Aorta (tissue), 5 donors: ENCODE data around the gene NEK6. TPM values are rescaled to one million over a fixed set of nuclear protein-coding genes. Genes with fewer than 3 reads are reported as not detected.

Experiments used
- ATAC-seq: fragments of 200-7000 bp; cut with Tn5 transposase; one replicate; pipeline ENCODE4 v1.9.1; 2022; ENCODE audit warnings: moderate library complexity; ENCODE audit not compliant: low FRiP score
- DNase-seq, 2 donors: peaks; one replicate each; pipeline ENCODE4 v3.0.0-alpha.2; 2020
- H3K27ac ChIP-seq, 2 donors: one replicate each; pipeline ENCODE4 v1.5.1; 2013; ENCODE audit warnings: low read length in 2 of 2, mild to moderate bottlenecking in 2 of 2, moderate library complexity in 2 of 2, control low read depth in 1 of 2, inconsistent platforms in 1 of 2, low read depth in 1 of 2
- H3K27me3 ChIP-seq, 2 donors: one replicate each; pipeline ENCODE4 v1.6.1; 2013; ENCODE audit warnings: control low read depth in 1 of 2, low read length in 1 of 2, mild to moderate bottlenecking in 1 of 2, moderate library complexity in 1 of 2; ENCODE audit not compliant: insufficient read depth in 2 of 2, control insufficient read depth in 1 of 2
- H3K36me3 ChIP-seq, 2 donors: one replicate each; pipeline ENCODE4 v1.6.1; 2013; ENCODE audit warnings: control low read depth in 1 of 2, low read length in 1 of 2, mild to moderate bottlenecking in 1 of 2; ENCODE audit not compliant: insufficient read depth in 2 of 2, control insufficient read depth in 1 of 2
- H3K4me1 ChIP-seq, 2 donors: one replicate each; pipeline ENCODE4 v1.6.1; 2013; ENCODE audit warnings: low read length in 2 of 2, control low read depth in 1 of 2, mild to moderate bottlenecking in 1 of 2, moderate library complexity in 1 of 2; ENCODE audit not compliant: insufficient read depth in 2 of 2, control insufficient read depth in 1 of 2
- H3K4me3 ChIP-seq, 2 donors: one replicate each; pipeline ENCODE4 v1.5.1; 2013; ENCODE audit warnings: low read length in 2 of 2, control low read depth in 1 of 2, mild to moderate bottlenecking in 1 of 2
- H3K9me3 ChIP-seq: one replicate; pipeline ENCODE4 v1.6.1; 2013; ENCODE audit warnings: mild to moderate bottlenecking, low read length; ENCODE audit not compliant: control insufficient read depth
- WGBS, 2 donors: extraction: QIAGEN DNeasy Blood & Tissue Kit; methylation state at CpG; one replicate each; pipeline ENCODE4 v1.1.7; 2013; 5-methylcytosine and 5-hydroxymethylcytosine counted together
- intact Hi-C, 2 donors: fragments of 100-400 bp; cut with DNase I; formaldehyde crosslinking; loops; one replicate each; pipeline versions ENCODE4 v1.14.2 to v1.15.0; 2022
- polyA plus RNA-seq, 2 donors: library from polyadenylated mRNA; stranded (reverse); fragments of 200-250 nt; gene quantifications; one replicate each; pipeline ENCODE4 v1.2.3, GENCODE V29; 2013
- total RNA-seq, 2 donors: library from RNA; stranded (reverse); fragmentation: NEBNext Ultra II Directional; extraction: Animal tissue kit (Norgen Biotek cat#: 25700); gene quantifications; one replicate each; pipeline ENCODE4 v1.2.1, GENCODE V29; 2021
- donor health status: healthy with polysubstance abuse.
- donor health status: Bipolar disorder and iron deficiency.
- donor health status: DM: no; HTN: no; CAD: no.
- donor health status: DM: no; HTN: no; CAD: no.
- donor health status: DM: yes; HTN: yes; CAD: no.

Gene NEK6
- total and polyA plus RNA-seq, 4 donors: 8.2 to 72.8 (median 37.0) TPM

- Histone ChIP-seq H3K9me3 (no peaks in the 10 kb centered on the region), H3K4me3 (no peak overlapping the region), H3K27ac (no peak overlapping the region), H3K4me1 (no peaks in the 10 kb centered on the region), H3K27me3 (no peaks in the 10 kb centered on the region), H3K36me3 (no peaks in the 10 kb centered on the region)
- ATAC-seq: no peak
- no peak for DNase-seq
- WGBS, 2 donors: 89% methylated on average over 18 of the region's 18 CpGs
- intact Hi-C loops: no loop called here
Observed at GRCh38 chr9:124340219-124341069, 82.7 kb downstream of the NEK6 start.

- WGBS, 2 donors: 86 to 88% methylated on average over 21 of the region's 21 CpGs
- no peak overlapping the region for H3K27ac ChIP-seq
- H3K4me3 ChIP-seq: no peak overlapping the region
- DNase-seq (no peak), ATAC-seq (no peak)
- H3K36me3 ChIP-seq: no peaks in the 10 kb centered on the region
- H3K9me3 ChIP-seq: no peaks in the 10 kb centered on the region
- intact Hi-C loops: no loop called here
- H3K27me3 ChIP-seq: no peaks in the 10 kb centered on the region
- no peaks in the 10 kb centered on the region for H3K4me1 ChIP-seq
Observed at GRCh38 chr9:124341455-124342170, 83.9 kb downstream of the NEK6 start.

GRCh38 chr9:124342402-124342775 is 84.6 kb downstream of the NEK6 start:
- intact Hi-C loops: no loop called here
- no peaks in the 10 kb centered on the region for H3K4me1 ChIP-seq
- no peaks in the 10 kb centered on the region for H3K27me3 ChIP-seq
- ATAC-seq (no peak), DNase-seq (peak in 1 of 2 donors; percentile 42)
- H3K27ac ChIP-seq: peak overlapping the region in 1 of 2 donors; percentile 56
- H3K9me3 ChIP-seq: no peaks in the 10 kb centered on the region
- no peaks in the 10 kb centered on the region for H3K36me3 ChIP-seq
- WGBS, 2 donors: 79 to 80% methylated on average over 11 of the region's 11 CpGs
- no peak overlapping the region for H3K4me3 ChIP-seq

- DNase-seq: peak; percentile 88 to 91
- H3K4me3 ChIP-seq: no peak overlapping the region
- 6 to 9% methylated on average over 26 of the region's 26 CpGs for WGBS, 2 donors
Observed at GRCh38 chr9:124342776-124343485, 85.2 kb downstream of the NEK6 start.

GRCh38 chr9:124343533-124344290 is 86.0 kb downstream of the NEK6 start:
- intact Hi-C loops: no loop called here
- H3K36me3 ChIP-seq: peaks cover 0 to under 1% of the 10 kb centered on the region in 2 donors
- H3K4me1 ChIP-seq: no peaks in the 10 kb centered on the region
- no peaks in the 10 kb centered on the region for H3K9me3 ChIP-seq
- no peak overlapping the region for H3K4me3 ChIP-seq
- no peaks in the 10 kb centered on the region for H3K27me3 ChIP-seq
- ATAC-seq: peak; percentile 2
- no peak overlapping the region for H3K27ac ChIP-seq
- DNase-seq: peak; percentile 33 to 72
- WGBS, 2 donors: 84 to 85% methylated on average over 23 of the region's 23 CpGs

More at GRCh38 chr9:124342776-124343485, 85.2 kb downstream of the NEK6 start:
- H3K27ac ChIP-seq: peak overlapping the region in 1 of 2 donors; percentile 56
- no peaks in the 10 kb centered on the region for H3K4me1 ChIP-seq
- no peaks in the 10 kb centered on the region for H3K27me3 ChIP-seq
- no peaks in the 10 kb centered on the region for H3K36me3 ChIP-seq
- no peaks in the 10 kb centered on the region for H3K9me3 ChIP-seq
- intact Hi-C loops: no loop called here
- ATAC-seq: peak; percentile 84

- DNase-seq: peak; percentile 48 to 77
- ATAC-seq: no peak
- Histone ChIP-seq H3K9me3 (no peaks in the 10 kb centered on the region), H3K27ac (no peak overlapping the region), H3K36me3 (peaks cover 0 to 3% of the 10 kb centered on the region in 2 donors), H3K27me3 (no peaks in the 10 kb centered on the region), H3K4me3 (no peak overlapping the region), H3K4me1 (no peaks in the 10 kb centered on the region)
- WGBS, 2 donors: 90 to 92% methylated on average over 28 to 29 of the region's 29 CpGs
- intact Hi-C loops: no loop called here
Observed at GRCh38 chr9:124344291-124345050, 86.7 kb downstream of the NEK6 start.

- H3K9me3 ChIP-seq: no peaks in the 10 kb centered on the region
- H3K4me3 ChIP-seq: no peak overlapping the region
- peak; percentile 12 to 48 for DNase-seq
- no peaks in the 10 kb centered on the region for H3K4me1 ChIP-seq
- no peak for ATAC-seq
- intact Hi-C loops: no loop called here
- no peaks in the 10 kb centered on the region for H3K27me3 ChIP-seq
- peaks cover 0 to 3% of the 10 kb centered on the region in 2 donors for H3K36me3 ChIP-seq
- WGBS, 2 donors: 86 to 91% methylated on average over 14 of the region's 14 CpGs
- H3K27ac ChIP-seq: no peak overlapping the region
Observed at GRCh38 chr9:124345063-124345462, 87.3 kb downstream of the NEK6 start.
